ENCODE data around the gene JAG2.

JAG2 gene

GRCh38 chr14:105138021-105138541 lies 30.5 kb downstream of the JAG2 start:
- Histone ChIP-seq H3K4me1 (ENCODE audit: control insufficient read depth, low read depth, low read length) (no peaks in the 10 kb centered on the region), H3K9ac (ENCODE audit: low read length) (no peak overlapping the region)

GRCh38 chr14:105137481-105138020 lies 31.0 kb downstream of the JAG2 start:
- Histone ChIP-seq H3K4me1 (ENCODE audit: control insufficient read depth, low read depth, low read length) (no peaks in the 10 kb centered on the region), H3K4me3 (ENCODE audit: low read length) (no peak overlapping the region), H3K9ac (ENCODE audit: low read length) (no peak overlapping the region), H3K27ac (ENCODE audit: low read length) (no peak overlapping the region), H3K27me3 (ENCODE audit: control insufficient read depth, insufficient read depth, low read length) (no peaks in the 10 kb centered on the region), H3K36me3 (ENCODE audit: control insufficient read depth, low read depth, low read length) (no peaks in the 10 kb centered on the region), H3K9me3 (ENCODE audit: control insufficient read depth, low read depth, low read length) (peaks cover 3% of the 10 kb centered on the region)

More at GRCh38 chr14:105138021-105138541, 30.5 kb downstream of the JAG2 start:
- no peak overlapping the region for H3K27ac ChIP-seq (ENCODE audit: low read length)
- no peaks in the 10 kb centered on the region for H3K27me3 ChIP-seq (ENCODE audit: control insufficient read depth, insufficient read depth, low read length)
- H3K9me3 ChIP-seq (ENCODE audit: control insufficient read depth, low read depth, low read length) = peaks cover 3% of the 10 kb centered on the region
- no peaks in the 10 kb centered on the region for H3K36me3 ChIP-seq (ENCODE audit: control insufficient read depth, low read depth, low read length)
- no peak overlapping the region for H3K4me3 ChIP-seq (ENCODE audit: low read length)

GRCh38 chr14:105136401-105137322 lies 31.9 kb downstream of the JAG2 start:
- no peaks in the 10 kb centered on the region for H3K36me3 ChIP-seq (ENCODE audit: control insufficient read depth, low read depth, low read length)
- no peaks in the 10 kb centered on the region for H3K4me1 ChIP-seq (ENCODE audit: control insufficient read depth, low read depth, low read length)
- H3K4me3 ChIP-seq (ENCODE audit: low read length) = no peak overlapping the region
- H3K9ac ChIP-seq (ENCODE audit: low read length) = no peak overlapping the region
- no peaks in the 10 kb centered on the region for H3K27me3 ChIP-seq (ENCODE audit: control insufficient read depth, insufficient read depth, low read length)
- H3K9me3 ChIP-seq (ENCODE audit: control insufficient read depth, low read depth, low read length) = peaks cover 3% of the 10 kb centered on the region
- no peak overlapping the region for H3K27ac ChIP-seq (ENCODE audit: low read length)

- H3K27ac ChIP-seq (ENCODE audit: low read length) = no peak overlapping the region
- H3K36me3 ChIP-seq (ENCODE audit: control insufficient read depth, low read depth, low read length) = no peaks in the 10 kb centered on the region
- no peaks in the 10 kb centered on the region for H3K4me1 ChIP-seq (ENCODE audit: control insufficient read depth, low read depth, low read length)
- no peak overlapping the region for H3K9ac ChIP-seq (ENCODE audit: low read length)
- H3K4me3 ChIP-seq (ENCODE audit: low read length) = no peak overlapping the region
- peaks cover 3% of the 10 kb centered on the region for H3K9me3 ChIP-seq (ENCODE audit: control insufficient read depth, low read depth, low read length)
- no peaks in the 10 kb centered on the region for H3K27me3 ChIP-seq (ENCODE audit: control insufficient read depth, insufficient read depth, low read length)
Observed at GRCh38 chr14:105135700-105136395, 32.7 kb downstream of the JAG2 start.

GRCh38 chr14:105132921-105133654 lies 35.5 kb downstream of the JAG2 start:
- H3K4me1 ChIP-seq (ENCODE audit: control insufficient read depth, low read depth, low read length) = no peaks in the 10 kb centered on the region
- no peak overlapping the region for H3K9ac ChIP-seq (ENCODE audit: low read length)
- H3K9me3 ChIP-seq (ENCODE audit: control insufficient read depth, low read depth, low read length) = no peaks in the 10 kb centered on the region
- H3K27ac ChIP-seq (ENCODE audit: low read length) = no peak overlapping the region
- H3K27me3 ChIP-seq (ENCODE audit: control insufficient read depth, insufficient read depth, low read length) = no peaks in the 10 kb centered on the region
- no peaks in the 10 kb centered on the region for H3K36me3 ChIP-seq (ENCODE audit: control insufficient read depth, low read depth, low read length)
- no peak overlapping the region for H3K4me3 ChIP-seq (ENCODE audit: low read length)

- no peak overlapping the region for H3K4me3 ChIP-seq (ENCODE audit: low read length)
- H3K36me3 ChIP-seq (ENCODE audit: control insufficient read depth, low read depth, low read length) = no peaks in the 10 kb centered on the region
- no peak overlapping the region for H3K27ac ChIP-seq (ENCODE audit: low read length)
- H3K9ac ChIP-seq (ENCODE audit: low read length) = no peak overlapping the region
- H3K4me1 ChIP-seq (ENCODE audit: control insufficient read depth, low read depth, low read length) = no peaks in the 10 kb centered on the region
- no peaks in the 10 kb centered on the region for H3K27me3 ChIP-seq (ENCODE audit: control insufficient read depth, insufficient read depth, low read length)
- no peaks in the 10 kb centered on the region for H3K9me3 ChIP-seq (ENCODE audit: control insufficient read depth, low read depth, low read length)
Observed at GRCh38 chr14:105131241-105131640, 37.3 kb downstream of the JAG2 start.

GRCh38 chr14:105128059-105128458 lies 40.5 kb downstream of the JAG2 start:
- Histone ChIP-seq H3K27ac (ENCODE audit: low read length) (no peak overlapping the region), H3K36me3 (ENCODE audit: control insufficient read depth, low read depth, low read length) (no peaks in the 10 kb centered on the region), H3K4me1 (ENCODE audit: control insufficient read depth, low read depth, low read length) (no peaks in the 10 kb centered on the region), H3K9me3 (ENCODE audit: control insufficient read depth, low read depth, low read length) (no peaks in the 10 kb centered on the region), H3K27me3 (ENCODE audit: control insufficient read depth, insufficient read depth, low read length) (no peaks in the 10 kb centered on the region), H3K9ac (ENCODE audit: low read length) (no peak overlapping the region), H3K4me3 (ENCODE audit: low read length) (no peak overlapping the region)

- Histone ChIP-seq H3K36me3 (ENCODE audit: control insufficient read depth, low read depth, low read length) (no peaks in the 10 kb centered on the region), H3K9ac (ENCODE audit: low read length) (no peak overlapping the region), H3K4me1 (ENCODE audit: control insufficient read depth, low read depth, low read length) (no peaks in the 10 kb centered on the region), H3K27me3 (ENCODE audit: control insufficient read depth, insufficient read depth, low read length) (no peaks in the 10 kb centered on the region), H3K9me3 (ENCODE audit: control insufficient read depth, low read depth, low read length) (no peaks in the 10 kb centered on the region), H3K4me3 (ENCODE audit: low read length) (no peak overlapping the region), H3K27ac (ENCODE audit: low read length) (no peak overlapping the region)
Observed at GRCh38 chr14:105126981-105127329, 41.6 kb downstream of the JAG2 start.

- no peak overlapping the region for H3K4me3 ChIP-seq (ENCODE audit: low read length)
- no peaks in the 10 kb centered on the region for H3K4me1 ChIP-seq (ENCODE audit: control insufficient read depth, low read depth, low read length)
- peaks cover 4% of the 10 kb centered on the region for H3K9me3 ChIP-seq (ENCODE audit: control insufficient read depth, low read depth, low read length)
- H3K36me3 ChIP-seq (ENCODE audit: control insufficient read depth, low read depth, low read length) = no peaks in the 10 kb centered on the region
- H3K27me3 ChIP-seq (ENCODE audit: control insufficient read depth, insufficient read depth, low read length) = no peaks in the 10 kb centered on the region
- no peak overlapping the region for H3K9ac ChIP-seq (ENCODE audit: low read length)
- H3K27ac ChIP-seq (ENCODE audit: low read length) = no peak overlapping the region
Observed at GRCh38 chr14:105126126-105126980, 42.2 kb downstream of the JAG2 start.

- no peaks in the 10 kb centered on the region for H3K4me1 ChIP-seq (ENCODE audit: control insufficient read depth, low read depth, low read length)
- no peak overlapping the region for H3K4me3 ChIP-seq (ENCODE audit: low read length)
- no peaks in the 10 kb centered on the region for H3K27me3 ChIP-seq (ENCODE audit: control insufficient read depth, insufficient read depth, low read length)
- H3K27ac ChIP-seq (ENCODE audit: low read length) = no peak overlapping the region
- H3K36me3 ChIP-seq (ENCODE audit: control insufficient read depth, low read depth, low read length) = no peaks in the 10 kb centered on the region
- peaks cover 7% of the 10 kb centered on the region for H3K9me3 ChIP-seq (ENCODE audit: control insufficient read depth, low read depth, low read length)
- no peak overlapping the region for H3K9ac ChIP-seq (ENCODE audit: low read length)
Observed at GRCh38 chr14:105124823-105125222, 43.8 kb downstream of the JAG2 start.

All from iPS-18a (cell line).